Stimulated activated naive CD4-positive, alpha-beta T cell (primary cell): Measurements from ENCODE around the gene ARSK.

Experiments used
- DNase-seq, 6 experiments: peaks; one replicate each; lab custom pipeline; 2025; lab: John Stamatoyannopoulos, UW

ARSK gene, protein sequence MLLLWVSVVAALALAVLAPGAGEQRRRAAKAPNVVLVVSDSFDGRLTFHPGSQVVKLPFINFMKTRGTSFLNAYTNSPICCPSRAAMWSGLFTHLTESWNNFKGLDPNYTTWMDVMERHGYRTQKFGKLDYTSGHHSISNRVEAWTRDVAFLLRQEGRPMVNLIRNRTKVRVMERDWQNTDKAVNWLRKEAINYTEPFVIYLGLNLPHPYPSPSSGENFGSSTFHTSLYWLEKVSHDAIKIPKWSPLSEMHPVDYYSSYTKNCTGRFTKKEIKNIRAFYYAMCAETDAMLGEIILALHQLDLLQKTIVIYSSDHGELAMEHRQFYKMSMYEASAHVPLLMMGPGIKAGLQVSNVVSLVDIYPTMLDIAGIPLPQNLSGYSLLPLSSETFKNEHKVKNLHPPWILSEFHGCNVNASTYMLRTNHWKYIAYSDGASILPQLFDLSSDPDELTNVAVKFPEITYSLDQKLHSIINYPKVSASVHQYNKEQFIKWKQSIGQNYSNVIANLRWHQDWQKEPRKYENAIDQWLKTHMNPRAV

DNA sequence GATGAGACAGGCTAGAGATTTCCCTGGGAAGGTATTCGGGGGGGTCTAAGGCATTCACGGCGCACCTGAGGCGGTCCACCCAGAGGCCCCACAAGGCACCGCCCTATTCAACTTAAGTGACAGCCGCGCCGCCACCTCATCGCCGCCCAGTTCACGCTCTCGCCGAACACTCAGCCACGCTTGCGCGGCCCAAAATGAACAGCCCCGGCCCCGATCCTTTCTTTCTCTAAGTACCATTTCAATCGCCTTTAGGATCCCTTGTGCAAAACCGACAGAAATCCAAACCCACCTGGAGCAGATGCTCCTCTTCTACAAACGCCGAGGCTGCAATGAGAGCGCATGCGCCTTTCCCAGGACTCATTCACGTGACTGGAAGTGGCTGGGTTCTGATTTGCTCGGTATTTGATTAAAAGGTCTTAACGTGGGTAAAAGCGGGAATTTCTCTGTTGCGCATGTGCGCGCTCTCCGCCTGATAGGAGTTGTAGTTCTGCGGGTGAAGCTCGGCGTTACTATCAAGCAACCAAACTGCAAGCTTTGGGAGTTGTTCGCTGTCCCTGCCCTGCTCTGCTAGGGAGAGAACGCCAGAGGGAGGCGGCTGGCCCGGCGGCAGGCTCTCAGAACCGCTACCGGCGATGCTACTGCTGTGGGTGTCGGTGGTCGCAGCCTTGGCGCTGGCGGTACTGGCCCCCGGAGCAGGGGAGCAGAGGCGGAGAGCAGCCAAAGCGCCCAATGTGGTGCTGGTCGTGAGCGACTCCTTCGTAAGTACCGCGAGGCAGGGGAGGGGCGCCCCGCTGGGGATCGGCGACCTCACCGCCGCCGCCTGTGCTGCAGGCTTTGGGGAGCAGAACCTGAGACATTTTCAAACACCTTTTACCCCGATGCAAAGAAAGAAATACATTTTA lies at the start of gene ARSK, which contains the start of gene SKIC3:
TSS of gene ARSK (plus strand) at position 455 of the 902 bp plus-strand sequence. CDS start at position 633, 178 bp downstream.
TSS of gene SKIC3 (minus strand) at position 331 of the 902 bp plus-strand sequence. CDS start 7,827 bp downstream, outside the sequence.
- peak; percentile 89 to 97 (median 96) for DNase-seq

- DNase-seq = no peak
Observed at GRCh38 chr5:95508550-95508949, 46.4 kb upstream of the ARSK start.

GRCh38 chr5:95511606-95512005 lies 43.3 kb upstream of the ARSK start:
- no peak for DNase-seq

GRCh38 chr5:95518417-95518816 lies 36.5 kb upstream of the ARSK start:
- no peak for DNase-seq

DNA sequence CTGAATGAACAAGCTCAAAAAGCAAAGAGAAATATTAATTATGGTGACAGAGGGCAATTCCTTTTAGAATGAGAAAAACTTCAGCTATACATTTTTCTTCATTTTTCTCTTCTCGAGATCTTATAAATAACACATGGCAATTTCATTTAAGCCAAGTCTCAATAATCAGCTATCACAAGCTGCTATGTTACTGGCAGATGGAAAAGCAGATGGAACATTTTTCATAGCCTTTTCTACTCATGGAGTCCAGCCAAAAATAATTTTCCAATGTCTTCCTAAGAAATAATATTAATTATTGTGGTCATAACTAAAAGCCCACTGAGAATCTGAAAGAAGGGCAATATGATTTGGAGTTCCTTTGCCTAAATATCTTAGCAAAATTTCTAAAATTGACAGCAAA lies 35.8 kb upstream of the ARSK start:
- no peak for DNase-seq

- no peak for DNase-seq
Observed at GRCh38 chr5:95519681-95520080, 35.2 kb upstream of the ARSK start.

DNA sequence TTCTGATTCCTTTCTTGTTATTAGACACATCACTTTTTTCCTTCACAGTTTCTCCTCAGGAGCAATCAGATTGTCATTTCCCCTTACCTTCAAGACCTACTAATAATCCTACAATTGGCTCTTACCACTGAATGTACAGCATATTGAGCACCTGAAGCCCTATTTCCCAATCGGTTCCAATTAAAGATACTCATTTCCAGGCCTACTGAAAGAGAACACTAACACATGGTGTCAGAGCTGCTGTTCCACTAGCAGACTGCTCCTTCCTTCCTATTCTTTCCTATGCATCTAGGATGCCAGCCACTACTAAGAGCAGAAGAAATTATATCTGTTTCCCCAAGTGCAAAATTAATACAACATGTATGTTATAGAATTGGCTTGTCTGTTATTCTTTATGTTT lies 34.7 kb upstream of the ARSK start:
- DNase-seq = no peak

- DNase-seq = no peak
Observed at GRCh38 chr5:95524423-95524822, 30.5 kb upstream of the ARSK start.

DNA sequence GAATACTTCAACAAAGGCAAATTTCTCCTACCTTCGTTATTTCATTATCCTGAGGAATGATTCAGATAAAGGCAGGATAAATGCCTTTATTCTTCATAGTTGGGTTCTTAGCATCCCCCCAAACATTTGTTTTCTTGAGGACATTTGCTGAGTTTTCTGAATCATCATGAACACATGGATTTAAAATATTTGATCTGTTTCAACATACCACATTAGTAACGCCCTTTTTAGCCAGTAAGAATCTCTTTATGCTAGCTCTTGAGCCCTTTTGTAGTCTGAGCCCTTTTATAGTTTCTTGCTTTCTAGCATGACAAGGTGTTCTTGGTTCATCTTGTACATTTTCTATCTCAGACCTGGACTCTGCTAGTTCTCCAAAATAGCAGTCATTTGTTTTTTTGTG lies 28.0 kb upstream of the ARSK start:
- no peak for DNase-seq

DNA sequence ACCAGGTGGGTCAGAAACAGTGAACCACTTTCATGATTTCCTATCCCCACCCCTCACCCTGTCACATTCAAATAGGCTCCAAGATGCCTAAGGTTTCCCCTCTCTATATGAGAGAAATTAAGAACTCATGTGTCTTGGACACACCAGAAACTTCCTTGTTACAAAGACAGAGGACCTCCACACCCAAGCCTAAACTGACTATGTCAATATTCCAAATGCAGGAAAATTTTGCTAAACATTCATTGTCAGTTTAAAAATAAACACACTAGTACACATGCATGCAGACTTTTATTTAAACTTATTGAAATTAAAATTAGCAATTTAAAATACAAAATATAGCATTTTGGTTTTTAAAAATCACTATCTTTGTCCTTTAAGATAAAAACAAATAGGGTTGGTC lies 26.3 kb upstream of the ARSK start:
- DNase-seq = no peak

DNA sequence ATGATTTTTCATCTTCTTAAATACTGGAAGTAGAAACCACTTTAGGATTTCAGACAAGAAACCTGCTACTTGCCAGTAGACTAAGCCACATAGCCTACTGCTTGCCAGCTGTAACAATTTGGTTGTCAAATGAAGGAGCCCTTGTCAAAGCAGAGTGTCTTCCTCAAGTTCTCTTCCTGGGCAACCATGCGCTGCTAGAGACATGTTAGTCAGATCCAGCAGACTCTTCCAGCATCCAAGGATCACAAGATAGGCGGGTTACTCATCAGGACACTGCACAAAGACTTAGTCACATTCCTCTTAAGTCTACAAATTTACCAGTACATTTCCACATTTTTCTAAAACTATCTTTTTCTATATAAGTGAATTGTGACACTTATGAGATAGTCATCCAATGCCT lies 24.5 kb upstream of the ARSK start:
- DNase-seq = no peak

GRCh38 chr5:95531491-95531890 lies 23.4 kb upstream of the ARSK start:
- no peak for DNase-seq

GRCh38 chr5:95532415-95532814 lies 22.5 kb upstream of the ARSK start:
- DNase-seq = no peak

GRCh38 chr5:95533106-95533505 lies 21.8 kb upstream of the ARSK start:
- DNase-seq = no peak

DNA sequence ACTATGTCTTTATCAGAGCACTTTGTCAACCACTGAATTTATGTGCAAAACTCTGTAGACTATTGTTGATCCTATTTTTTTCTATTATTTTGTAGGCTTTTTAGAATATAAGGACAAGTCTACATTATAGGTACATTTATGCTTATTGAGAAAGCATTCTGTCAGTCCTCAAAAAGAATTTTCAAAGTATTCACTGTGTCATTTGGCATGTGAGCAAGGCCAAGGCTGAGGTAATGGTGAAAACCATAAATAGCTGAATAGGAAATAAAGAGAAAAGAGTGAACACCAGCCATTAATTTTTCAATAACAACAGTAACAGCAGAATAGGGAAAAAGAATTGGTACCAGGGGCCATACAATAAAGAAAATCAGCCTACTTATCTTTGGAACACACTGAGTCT lies 21.1 kb upstream of the ARSK start:
- no peak for DNase-seq

DNA sequence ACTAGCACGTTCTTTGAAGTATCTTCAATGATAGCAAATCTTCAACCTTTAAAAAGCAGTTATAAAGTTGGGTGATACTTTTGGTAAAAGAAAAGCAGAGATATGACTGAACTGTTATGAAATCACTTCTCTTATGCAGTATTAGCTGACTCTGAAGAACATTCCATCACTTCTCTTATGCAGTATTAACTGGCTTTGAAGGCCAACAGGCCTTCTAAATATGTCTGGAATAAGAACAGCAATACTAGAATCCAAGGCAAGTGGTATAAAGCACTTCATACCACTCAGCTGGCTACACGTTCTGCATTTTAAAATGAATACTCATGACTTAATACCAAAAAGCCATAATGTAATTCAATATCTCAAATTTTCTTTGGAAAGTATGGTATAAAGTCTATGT lies 17.4 kb upstream of the ARSK start:
- DNase-seq = no peak

GRCh38 chr5:95543017-95543705 lies 11.7 kb upstream of the ARSK start:
- no peak for DNase-seq

DNA sequence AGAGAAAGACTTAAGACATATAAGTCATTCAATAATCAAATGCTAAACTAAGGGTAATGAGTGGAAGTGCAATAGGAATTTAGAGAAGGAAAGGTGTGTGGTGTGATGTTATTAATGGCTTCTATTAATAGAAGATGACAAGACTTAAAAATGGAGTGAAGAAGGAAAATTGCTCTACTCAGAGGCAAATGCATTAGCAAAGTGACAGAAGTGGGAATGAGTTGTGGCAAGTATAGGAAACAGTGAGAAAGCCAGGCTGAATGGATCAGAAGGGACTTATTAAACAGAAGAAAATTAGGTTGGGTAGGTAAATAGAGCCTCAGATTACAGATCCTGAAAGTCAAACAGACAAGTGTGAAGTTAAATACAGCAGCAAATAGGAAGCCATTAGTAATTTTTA lies 5.9 kb upstream of the ARSK start:
- DNase-seq = no peak

DNA sequence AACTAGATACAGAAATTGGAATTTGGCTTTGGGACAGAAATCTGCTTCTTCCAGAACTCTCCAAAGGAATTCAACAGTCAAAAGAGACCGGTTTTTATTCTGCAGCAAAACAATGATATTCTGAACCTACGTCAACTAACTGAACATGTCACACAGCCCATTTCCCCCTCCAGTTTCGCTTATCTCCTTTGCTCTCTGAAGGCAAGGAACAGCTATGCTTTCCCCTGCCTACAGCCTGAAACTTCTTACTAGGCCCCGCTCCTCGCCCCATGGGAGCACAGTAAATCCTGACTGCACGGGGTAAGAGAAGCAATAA lies 612 bp upstream of the ARSK start:
- peak in 1 of 6 experiments; percentile 72 for DNase-seq

GRCh38 chr5:95555553-95555952 lies 652 bp downstream of the ARSK start:
- DNase-seq = no peak

DNA sequence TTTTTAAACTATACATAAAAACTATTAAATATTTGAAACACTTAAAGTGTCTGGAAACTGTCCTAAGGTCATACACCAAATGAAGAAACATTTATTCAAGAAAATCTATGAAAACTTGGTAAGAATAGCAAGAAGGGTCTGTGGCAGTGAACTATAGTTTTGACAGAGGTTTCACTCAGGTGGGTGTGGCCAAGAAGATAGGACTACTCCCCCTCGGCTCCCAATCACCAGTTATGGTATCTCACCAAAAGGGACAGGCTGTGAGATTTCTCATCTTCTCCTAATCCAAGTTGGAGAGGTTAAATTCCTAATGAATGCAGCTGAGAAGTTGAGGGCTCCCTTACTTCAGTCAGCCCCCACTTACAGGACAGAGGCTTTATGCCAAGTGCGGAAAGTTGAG lies 2.9 kb downstream of the ARSK start:
- no peak for DNase-seq

DNA sequence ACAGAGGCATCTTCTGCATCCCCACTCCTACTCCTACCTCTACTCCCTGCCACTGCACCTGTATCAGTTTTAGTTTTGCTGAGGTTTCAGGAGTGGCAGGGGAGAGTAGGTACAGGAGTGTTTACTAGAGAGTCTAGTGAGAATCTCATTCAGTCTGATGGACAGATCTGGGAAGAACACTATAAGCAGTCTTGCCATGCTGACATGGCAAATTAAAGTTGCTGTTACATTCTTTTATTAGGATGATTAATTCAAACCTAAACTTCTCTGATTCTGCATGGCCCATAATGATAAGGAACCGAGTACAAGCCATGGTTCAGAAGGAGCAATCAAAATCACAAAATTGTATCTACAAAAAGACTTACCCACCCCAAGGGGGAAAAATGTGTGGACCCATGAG lies 7.4 kb downstream of the ARSK start:
- no peak for DNase-seq
